ENCODE results near the gene EPS8L1.

DNA sequence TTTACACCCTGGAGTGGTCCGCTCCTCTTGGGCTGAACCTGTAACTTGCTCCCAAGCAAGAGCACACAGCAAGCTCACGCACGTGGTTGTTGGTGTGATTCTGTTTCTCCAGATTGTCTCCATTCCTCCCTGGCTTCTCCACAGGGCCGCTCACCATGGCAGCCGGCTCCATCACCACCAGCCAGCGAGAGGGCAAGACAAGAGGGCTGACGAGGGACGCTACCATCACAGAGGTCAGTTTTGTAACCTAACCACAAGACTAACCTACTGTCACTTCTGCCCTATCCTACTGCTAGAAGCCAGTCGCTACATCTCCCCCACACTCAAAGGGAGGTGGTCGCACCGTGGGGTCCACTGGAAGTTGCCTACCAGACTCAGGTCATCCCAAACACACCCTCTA lies 33.0 kb upstream of the EPS8L1 start:
- TF ChIP-seq POLR2AphosphoS5 (IDR thresholded peaks at IDR 0.05; ENCODE audit: low read depth, low read length) (no peak), POLR2A (IDR thresholded peaks at IDR 0.05; ENCODE audit: low read depth, low read length) (no peak), TAF1 (IDR thresholded peaks at IDR 0.05; ENCODE audit: borderline replicate concordance, low read depth, low read length) (no peak)

All from GM12892 (cell line).